AG09309 (cell line): ENCODE data around the gene ADGRD2.
"Not testable (repeated sequence)": the region's sequence is repeated elsewhere in the genome, so short reads cannot be mapped to it uniquely, and the experiment has no call there.

ENCODE experiments used
- DNase-seq: peaks from one replicate; pipeline ENCODE4 v3.0.0-alpha.2; 2010; ENCODE audit warnings: low read depth
- H3K4me3 ChIP-seq: 2 replicates; pipeline ENCODE4 v1.5.1; 2011; ENCODE audit warnings: mild to moderate bottlenecking, low read depth, low read length, moderate library complexity; ENCODE audit not compliant: control insufficient read depth
- CTCF ChIP-seq: IDR thresholded peaks from 2 replicates; pipeline ENCODE4 v1.5.1; 2011; ENCODE audit warnings: mild to moderate bottlenecking, low read depth, low read length, inconsistent platforms; ENCODE audit not compliant: insufficient read depth, control insufficient read depth; ENCODE audit errors: missing control alignments

The ADGRD2 gene

GRCh38 chr9:124423591-124423990 is 26.7 kb upstream of the ADGRD2 start:
- no peak overlapping the region for H3K4me3 ChIP-seq
- no peak for TF ChIP-seq CTCF

GRCh38 chr9:124425733-124426132 is 24.5 kb upstream of the ADGRD2 start:
- not testable (repeated sequence) for DNase-seq

More at GRCh38 chr9:124423591-124423990, 26.7 kb upstream of the ADGRD2 start:
- no peak for DNase-seq

GRCh38 chr9:124426361-124426760 is 23.9 kb upstream of the ADGRD2 start:
- no peak for TF ChIP-seq CTCF

More at GRCh38 chr9:124425733-124426132, 24.5 kb upstream of the ADGRD2 start:
- not testable (repeated sequence) for H3K4me3 ChIP-seq

GRCh38 chr9:124427281-124427680 is 23.0 kb upstream of the ADGRD2 start:
- no peak for TF ChIP-seq CTCF
- no peak overlapping the region for H3K4me3 ChIP-seq
- DNase-seq, result no peak

More at GRCh38 chr9:124426361-124426760, 23.9 kb upstream of the ADGRD2 start:
- H3K4me3 ChIP-seq, result no peak overlapping the region
- DNase-seq, result no peak

GRCh38 chr9:124428751-124429529 is 21.3 kb upstream of the ADGRD2 start:
- TF ChIP-seq CTCF, result no peak
- no peak overlapping the region for H3K4me3 ChIP-seq
- DNase-seq, result no peak

GRCh38 chr9:124429530-124429867 is 20.8 kb upstream of the ADGRD2 start:
- no peak for DNase-seq
- TF ChIP-seq CTCF, result no peak
- H3K4me3 ChIP-seq, result no peak overlapping the region

GRCh38 chr9:124436320-124436719 is 13.9 kb upstream of the ADGRD2 start:
- DNase-seq, result no peak
- TF ChIP-seq CTCF, result no peak
- no peak overlapping the region for H3K4me3 ChIP-seq
